ENCODE results near the gene M1AP. TPM values are rescaled to one million over a fixed set of nuclear protein-coding genes. Genes with fewer than 3 reads are reported as not detected.

Gene M1AP
- polyA plus RNA-seq (ENCODE audit: insufficient read length in 3 of 3), result 1 to 10 TPM in 1 of 3 donors, under 1 TPM in 2; 0.61 to 1.1 (median 0.75) TPM
- long read RNA-seq, donor 1, result 0 reads
- long read RNA-seq, donor 2, result 0 reads
- long read RNA-seq, donor 3, result 0 reads
- long read RNA-seq, donor 4, result 0 reads
- long read RNA-seq, donor 5, result 0 reads
- long read RNA-seq, donor 6, result 0 reads
- long read RNA-seq, donor 7, result 0 reads
- long read RNA-seq, donor 8, result 0 reads
- long read RNA-seq, donor 9, partial matches to known transcripts, result 0 of 1 reads
- long read RNA-seq, donor 9, other reads (novel, unspliced or antisense), result 0 of 1 reads
- long read RNA-seq, donor 10, result 0 reads
- long read RNA-seq, donor 11, result 0 reads
- long read RNA-seq, donor 12, result 0 reads
- long read RNA-seq, donor 13, result 0 reads
- long read RNA-seq, donor 14, result 0 reads
- long read RNA-seq, donor 15, result 0 reads
- long read RNA-seq, donor 16, result 0 reads

GRCh38 chr2:74648009-74648443 lies at the start of gene M1AP:
M1AP (minus strand) TSS chr2:74648330; CDS start chr2:74640275, 8,055 bp downstream.
- DNase-seq, result no peak

GRCh38 chr2:74696829-74697228 lies 48.7 kb upstream of the M1AP start:
- DNase-seq, result no peak

DNA sequence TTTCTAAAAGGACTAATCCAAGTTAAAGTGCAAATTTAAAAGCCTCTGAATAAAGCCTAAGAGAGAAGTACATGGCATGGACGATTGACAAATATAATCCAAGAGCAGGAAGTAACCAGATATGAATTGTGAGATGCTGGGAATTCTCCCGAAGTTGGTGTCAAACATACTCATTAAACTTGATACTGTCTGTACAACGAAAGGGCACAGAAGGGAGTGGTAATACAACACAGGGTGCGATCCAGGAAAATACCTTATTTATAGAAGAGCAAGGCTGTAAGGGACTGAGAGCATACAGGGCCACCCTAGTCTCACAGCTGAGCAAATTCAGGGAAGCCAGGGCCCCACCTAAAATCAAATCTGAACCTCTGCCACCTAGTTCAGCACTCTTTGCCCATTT lies 47.5 kb upstream of the M1AP start:
- DNase-seq, result no peak

GRCh38 chr2:74694281-74694680 lies 46.2 kb upstream of the M1AP start:
- DNase-seq, result no peak

DNA sequence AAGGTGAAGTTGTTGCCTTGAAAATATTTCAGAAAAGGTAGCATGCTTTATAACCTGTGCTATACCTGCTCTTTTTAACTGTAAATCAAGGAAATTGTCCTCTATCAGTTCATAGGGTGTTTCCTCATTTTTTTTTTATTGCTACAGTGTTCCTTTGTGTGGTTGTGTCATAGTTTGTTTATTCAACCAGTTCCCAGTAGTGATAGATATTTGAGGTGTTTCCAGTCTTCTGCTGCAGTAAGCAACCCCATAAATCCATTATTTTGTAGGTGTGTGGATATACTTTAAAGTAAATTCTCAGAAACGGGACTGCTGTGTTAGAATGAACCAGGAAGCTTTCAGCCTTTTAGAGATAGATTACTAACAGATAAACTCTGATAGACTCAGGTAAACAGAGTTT lies 45.5 kb upstream of the M1AP start:
- DNase-seq, result no peak

- no peak for DNase-seq
These were observed 45.1 kb upstream of the M1AP start for GRCh38 chr2:74693213-74693612.

GRCh38 chr2:74691929-74692328 lies 43.8 kb upstream of the M1AP start:
- no peak for DNase-seq

GRCh38 chr2:74690571-74690970 lies 42.4 kb upstream of the M1AP start:
- DNase-seq, result peak; percentile 44

GRCh38 chr2:74689671-74690070 lies 41.5 kb upstream of the M1AP start:
- no peak for DNase-seq

GRCh38 chr2:74688881-74689280 lies 40.8 kb upstream of the M1AP start:
- no peak for DNase-seq

GRCh38 chr2:74685408-74685807 lies 37.3 kb upstream of the M1AP start:
- DNase-seq, result no peak

- DNase-seq, result no peak
These were observed 34.4 kb upstream of the M1AP start for GRCh38 chr2:74682501-74682900.

DNA sequence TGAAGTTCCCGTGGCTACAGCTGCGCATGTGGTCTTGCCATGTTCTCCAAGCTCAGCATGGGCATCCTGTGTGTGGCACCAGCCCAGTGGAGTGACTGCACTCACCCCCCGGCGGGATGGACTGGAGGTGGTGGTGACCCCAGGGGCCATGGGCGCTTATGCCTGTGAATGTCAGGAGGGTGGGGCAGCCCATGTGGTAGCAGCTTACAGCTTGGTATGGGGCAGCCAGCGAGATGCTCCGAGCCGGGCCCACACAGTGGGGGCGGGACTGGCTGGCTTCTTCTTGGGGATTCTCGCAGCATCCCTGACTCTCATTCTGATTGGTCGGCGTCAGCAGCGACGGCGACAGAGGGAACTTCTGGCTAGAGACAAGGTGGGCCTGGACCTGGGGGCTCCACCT lies 31.5 kb upstream of the M1AP start:
- no peak for DNase-seq

- DNase-seq, result no peak
These were observed 28.2 kb upstream of the M1AP start for GRCh38 chr2:74676331-74676730.

- DNase-seq, result no peak
These were observed 27.0 kb upstream of the M1AP start for GRCh38 chr2:74675090-74675489.

GRCh38 chr2:74673826-74674528 lies 25.8 kb upstream of the M1AP start:
- DNase-seq, result peak; percentile 42

DNA sequence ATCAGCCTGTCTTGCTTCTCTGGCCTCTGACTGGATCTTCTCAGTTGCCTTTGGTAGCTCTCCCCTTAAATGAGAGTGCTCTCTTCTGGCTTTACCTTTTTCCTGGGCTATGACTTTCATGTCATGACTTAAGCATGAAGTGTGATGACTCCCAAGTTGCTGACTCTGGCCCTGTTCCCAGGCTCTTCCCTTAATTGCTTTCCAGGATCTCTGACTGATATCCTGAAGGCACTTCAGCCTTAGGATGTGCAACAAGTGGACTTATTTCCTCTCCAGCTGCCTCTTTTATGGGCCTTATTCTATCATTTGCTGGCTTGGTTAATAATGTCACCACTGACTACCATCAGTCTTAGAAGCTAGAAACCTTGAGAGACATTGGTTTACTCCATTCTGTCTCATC lies 23.3 kb upstream of the M1AP start:
- no peak for DNase-seq

DNA sequence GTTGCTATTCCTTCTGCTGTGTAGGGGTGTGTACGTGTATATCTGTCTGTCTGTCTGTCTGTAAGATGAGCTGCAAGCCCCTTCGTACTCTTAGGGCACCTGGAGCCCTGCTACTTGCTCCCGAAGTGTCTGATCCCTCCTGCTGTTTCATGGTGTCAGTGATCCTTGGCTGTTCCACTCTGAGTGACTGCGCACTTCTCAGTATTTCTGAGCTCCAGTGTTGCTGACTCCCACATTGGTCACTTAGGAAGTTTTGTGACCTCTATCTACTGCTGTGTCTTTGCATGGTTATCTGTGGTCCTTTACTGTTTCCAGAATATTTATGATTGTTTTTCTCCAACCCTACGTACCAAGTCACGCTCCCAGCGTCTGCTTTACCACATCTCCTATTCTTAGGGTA lies 22.1 kb upstream of the M1AP start:
- DNase-seq, result no peak

DNA sequence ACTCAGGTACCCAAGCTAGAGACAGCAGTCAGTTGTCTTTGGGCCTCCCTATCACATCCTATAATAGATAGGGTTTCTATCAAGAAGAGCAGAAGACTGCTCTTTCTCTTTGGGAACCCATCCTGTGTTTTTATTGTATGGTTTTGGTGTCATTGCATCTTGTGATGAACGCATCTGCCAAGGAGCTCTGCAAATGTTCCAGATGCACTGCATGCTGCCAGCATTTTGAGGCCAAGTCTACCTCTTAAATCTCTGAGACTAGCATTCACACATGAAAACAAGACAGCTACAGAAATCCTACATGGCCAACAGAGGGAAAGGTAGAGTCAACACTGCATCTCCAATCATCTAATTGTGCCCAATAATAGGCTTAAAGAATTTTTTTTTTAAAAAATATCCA lies 20.0 kb upstream of the M1AP start:
- DNase-seq, result no peak

DNA sequence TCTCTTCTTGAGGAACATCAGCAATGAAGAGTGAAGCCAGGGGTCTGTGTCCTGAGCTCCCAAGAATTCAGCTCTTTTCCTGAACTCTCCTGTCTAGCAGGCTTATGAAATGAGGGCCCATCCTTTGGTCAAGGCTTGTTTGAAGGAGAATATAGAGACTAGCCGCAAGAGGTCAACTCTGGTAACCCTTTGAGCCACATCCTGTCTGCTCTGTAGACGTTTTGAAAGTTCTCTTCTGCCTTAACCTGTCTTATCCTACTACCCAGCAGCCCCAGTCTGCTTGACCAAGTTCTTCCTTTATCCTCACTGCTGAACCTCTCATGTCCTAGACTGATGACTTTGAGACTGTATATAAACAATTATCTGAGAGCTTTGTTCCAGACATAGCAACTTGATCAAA lies 11.3 kb upstream of the M1AP start:
- DNase-seq, result no peak

GRCh38 chr2:74658516-74658915 lies 10.4 kb upstream of the M1AP start:
- no peak for DNase-seq

- DNase-seq, result no peak
These were observed 7.4 kb upstream of the M1AP start for GRCh38 chr2:74655579-74655978.
